Measurements from ENCODE around the gene GOLGA6L7. TPM values are rescaled to one million over a fixed set of nuclear protein-coding genes. Genes with fewer than 3 reads are reported as not detected.
"Not testable (repeated sequence)": the region's sequence is repeated elsewhere in the genome, so short reads cannot be mapped to it uniquely, and the experiment has no call there.

Gene GOLGA6L7
- total RNA-seq, 2 donors from 2014 or later, result not detected

GRCh38 chr15:28842210-28842609 is 6.2 kb downstream of the GOLGA6L7 start:
- not testable (repeated sequence) for H3K36me3 Mint-ChIP-seq (ENCODE audit: low read depth); H3K9me3 Mint-ChIP-seq; H3K4me3 Mint-ChIP-seq; H3K27me3 Mint-ChIP-seq; H3K4me1 Mint-ChIP-seq; H3K27ac Mint-ChIP-seq; ATAC-seq (replicated peaks)

GRCh38 chr15:28840285-28840684 is 8.2 kb downstream of the GOLGA6L7 start:
- not testable (repeated sequence) for ATAC-seq (replicated peaks); H3K9me3 Mint-ChIP-seq; H3K4me3 Mint-ChIP-seq; H3K36me3 Mint-ChIP-seq (ENCODE audit: low read depth); H3K27ac Mint-ChIP-seq; H3K4me1 Mint-ChIP-seq; H3K27me3 Mint-ChIP-seq

GRCh38 chr15:28834957-28835585 is 13.4 kb downstream of the GOLGA6L7 start:
- not testable (repeated sequence) for H3K4me1 Mint-ChIP-seq; H3K36me3 Mint-ChIP-seq (ENCODE audit: low read depth); H3K9me3 Mint-ChIP-seq; H3K4me3 Mint-ChIP-seq; H3K27me3 Mint-ChIP-seq; H3K27ac Mint-ChIP-seq; ATAC-seq (replicated peaks)

GRCh38 chr15:28831897-28832587 is 16.4 kb downstream of the GOLGA6L7 start:
- H3K27ac Mint-ChIP-seq; H3K9me3 Mint-ChIP-seq; H3K4me1 Mint-ChIP-seq; H3K36me3 Mint-ChIP-seq (ENCODE audit: low read depth); H3K27me3 Mint-ChIP-seq: not testable (repeated sequence)
- H3K4me3 Mint-ChIP-seq, result peak overlapping the region; percentile 81
- peak; percentile 93 for ATAC-seq (replicated peaks)

GRCh38 chr15:28821420-28821819 is 27.0 kb downstream of the GOLGA6L7 start:
- H3K36me3 Mint-ChIP-seq (ENCODE audit: low read depth), result not testable (repeated sequence)

GRCh38 chr15:28819930-28820295 is 28.5 kb downstream of the GOLGA6L7 start:
- not testable (repeated sequence) for H3K4me1 Mint-ChIP-seq; H3K4me3 Mint-ChIP-seq; H3K9me3 Mint-ChIP-seq; H3K36me3 Mint-ChIP-seq (ENCODE audit: low read depth); H3K27ac Mint-ChIP-seq; H3K27me3 Mint-ChIP-seq
- peak; percentile 8 for ATAC-seq (replicated peaks)

More at GRCh38 chr15:28821420-28821819, 27.0 kb downstream of the GOLGA6L7 start:
- H3K27ac Mint-ChIP-seq; H3K27me3 Mint-ChIP-seq; ATAC-seq (replicated peaks); H3K4me1 Mint-ChIP-seq; H3K4me3 Mint-ChIP-seq; H3K9me3 Mint-ChIP-seq: not testable (repeated sequence)

- H3K4me1 Mint-ChIP-seq; H3K27me3 Mint-ChIP-seq; H3K9me3 Mint-ChIP-seq; H3K36me3 Mint-ChIP-seq (ENCODE audit: low read depth): not testable (repeated sequence)
- Mint-ChIP-seq H3K4me3 (peak overlapping the region; percentile 60), H3K27ac (peak overlapping the region; percentile 52)
- peak; percentile 97 for ATAC-seq (replicated peaks)
Observed at GRCh38 chr15:28819019-28819929, 29.2 kb downstream of the GOLGA6L7 start.

GRCh38 chr15:28818168-28818567 is 30.3 kb downstream of the GOLGA6L7 start:
- not testable (repeated sequence) for H3K27me3 Mint-ChIP-seq; H3K4me3 Mint-ChIP-seq; ATAC-seq (replicated peaks); H3K27ac Mint-ChIP-seq; H3K9me3 Mint-ChIP-seq; H3K4me1 Mint-ChIP-seq; H3K36me3 Mint-ChIP-seq (ENCODE audit: low read depth)

GRCh38 chr15:28814059-28814458 is 34.4 kb downstream of the GOLGA6L7 start:
- H3K27me3 Mint-ChIP-seq; H3K4me1 Mint-ChIP-seq; H3K27ac Mint-ChIP-seq; H3K9me3 Mint-ChIP-seq; H3K4me3 Mint-ChIP-seq; H3K36me3 Mint-ChIP-seq (ENCODE audit: low read depth): not testable (repeated sequence)
- ATAC-seq (replicated peaks), result peak; percentile 28

- not testable (repeated sequence) for H3K4me3 Mint-ChIP-seq; H3K27me3 Mint-ChIP-seq; H3K36me3 Mint-ChIP-seq (ENCODE audit: low read depth); H3K9me3 Mint-ChIP-seq; H3K4me1 Mint-ChIP-seq; H3K27ac Mint-ChIP-seq
- peak; percentile 74 for ATAC-seq (replicated peaks)
Observed at GRCh38 chr15:28813392-28813791, 35.1 kb downstream of the GOLGA6L7 start.

GRCh38 chr15:28811852-28812550 is 36.4 kb downstream of the GOLGA6L7 start:
- not testable (repeated sequence) for H3K27me3 Mint-ChIP-seq; H3K27ac Mint-ChIP-seq; H3K9me3 Mint-ChIP-seq; H3K36me3 Mint-ChIP-seq (ENCODE audit: low read depth); H3K4me1 Mint-ChIP-seq; H3K4me3 Mint-ChIP-seq; ATAC-seq (replicated peaks)

GRCh38 chr15:28810444-28810843 is 38.0 kb downstream of the GOLGA6L7 start:
- not testable (repeated sequence) for H3K4me3 Mint-ChIP-seq; H3K27ac Mint-ChIP-seq; H3K36me3 Mint-ChIP-seq (ENCODE audit: low read depth); H3K9me3 Mint-ChIP-seq; ATAC-seq (replicated peaks); H3K27me3 Mint-ChIP-seq; H3K4me1 Mint-ChIP-seq

GRCh38 chr15:28808136-28808535 is 40.3 kb downstream of the GOLGA6L7 start:
- not testable (repeated sequence) for H3K4me1 Mint-ChIP-seq; H3K9me3 Mint-ChIP-seq; H3K4me3 Mint-ChIP-seq; H3K27me3 Mint-ChIP-seq; H3K27ac Mint-ChIP-seq; H3K36me3 Mint-ChIP-seq (ENCODE audit: low read depth); ATAC-seq (replicated peaks)

- not testable (repeated sequence) for H3K4me3 Mint-ChIP-seq; H3K4me1 Mint-ChIP-seq; H3K36me3 Mint-ChIP-seq (ENCODE audit: low read depth); H3K9me3 Mint-ChIP-seq; ATAC-seq (replicated peaks); H3K27ac Mint-ChIP-seq
- peaks cover 13% of the 10 kb centered on the region for H3K27me3 Mint-ChIP-seq
Observed at GRCh38 chr15:28800366-28800765, 48.1 kb downstream of the GOLGA6L7 start.

All from activated T-helper 17 cell treated with anti-CD3 and anti-CD28 coated beads, Interleukin-2, amount 50 U/mL, for 72 hours (primary cell).